Myocyte (in vitro differentiated cells): ENCODE measurements around the gene ZMYM2. TPM values are rescaled to one million over a fixed set of nuclear protein-coding genes. Genes with fewer than 3 reads are reported as not detected.
A peak's percentile ranks its signal among the peaks of the same experiment; 100 is the strongest.
"Not testable (repeated sequence)": the region's sequence is repeated elsewhere in the genome, so short reads cannot be mapped to it uniquely, and the experiment has no call there.

Source experiments
- DNase-seq: peaks from one replicate; pipeline ENCODE4 v3.0.0-alpha.2; 2012; ENCODE audit warnings: low read depth
- polyA plus RNA-seq: library from polyadenylated mRNA; unstranded; fragments of >200 nt; gene quantifications from one replicate; pipeline ENCODE4 v1.2.1, GENCODE V29; 2012; ENCODE audit warnings: missing spikeins
- total RNA-seq: library from RNA; depleted of rRNA; stranded (reverse); fragments of >200 nt; gene quantifications from 2 replicates; pipeline ENCODE4 v1.2.3, GENCODE V29; 2014

The ZMYM2 gene
- 97.3 and 98.3 TPM in 2 replicates for total RNA-seq
- 30.5 TPM for polyA plus RNA-seq

DNA sequence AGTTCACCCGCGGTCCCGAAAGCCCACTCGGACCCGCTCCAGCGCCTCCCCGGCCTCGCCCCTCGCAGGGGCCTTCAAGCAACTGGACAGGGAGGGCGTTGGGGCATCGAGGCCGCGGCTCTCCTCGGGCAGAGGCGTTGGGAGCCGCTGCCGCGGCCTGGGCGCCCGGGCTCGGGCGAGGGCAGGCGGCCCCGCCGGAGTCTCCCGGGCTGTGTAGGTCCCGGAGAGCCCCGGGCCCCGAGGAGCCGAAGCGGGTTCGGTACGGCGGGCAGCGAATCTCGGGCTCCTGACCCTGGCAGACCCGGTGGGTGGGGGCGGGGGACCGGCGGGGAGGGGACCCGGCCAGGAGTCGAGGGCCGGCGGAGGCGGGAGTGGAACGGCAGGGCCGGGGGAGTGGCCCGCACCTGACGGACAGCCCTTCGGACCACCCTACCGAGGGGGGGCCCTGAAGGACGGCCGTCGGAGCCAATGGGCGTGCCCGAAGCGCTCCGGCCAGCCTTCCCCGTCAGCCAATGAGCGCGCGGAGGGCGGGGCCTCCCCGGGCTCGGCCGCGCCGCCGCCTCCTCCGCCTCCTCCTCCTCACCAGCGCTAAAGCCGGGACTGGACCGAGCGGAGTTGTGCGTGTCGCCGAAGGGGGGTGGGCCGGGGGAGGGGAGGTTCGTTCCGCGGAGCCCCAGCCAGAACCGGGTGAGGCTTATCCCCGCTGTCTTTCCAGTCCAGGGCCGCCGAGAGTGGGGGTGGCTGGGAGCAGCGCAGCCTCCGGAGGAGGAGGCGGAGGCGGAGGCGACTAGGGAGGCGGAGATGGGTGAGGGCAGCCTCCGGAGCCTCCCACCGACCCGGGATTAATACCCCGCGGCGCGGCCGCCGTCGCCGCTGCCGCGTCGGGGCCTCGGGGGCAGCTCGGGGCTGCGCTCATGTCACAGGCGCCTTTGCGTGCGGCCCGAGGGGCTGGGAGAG, at the start of gene ZMYM2:
Gene ZMYM2, plus strand, starts transcription at position 573 of the 957 bp plus-strand sequence. CDS start 34,346 bp downstream, outside the sequence.
- DNase-seq = peak; percentile 97

GRCh38 chr13:19910336-19911072, 48.0 kb upstream of the ZMYM2 start:
- peak; percentile 59 for DNase-seq

DNA sequence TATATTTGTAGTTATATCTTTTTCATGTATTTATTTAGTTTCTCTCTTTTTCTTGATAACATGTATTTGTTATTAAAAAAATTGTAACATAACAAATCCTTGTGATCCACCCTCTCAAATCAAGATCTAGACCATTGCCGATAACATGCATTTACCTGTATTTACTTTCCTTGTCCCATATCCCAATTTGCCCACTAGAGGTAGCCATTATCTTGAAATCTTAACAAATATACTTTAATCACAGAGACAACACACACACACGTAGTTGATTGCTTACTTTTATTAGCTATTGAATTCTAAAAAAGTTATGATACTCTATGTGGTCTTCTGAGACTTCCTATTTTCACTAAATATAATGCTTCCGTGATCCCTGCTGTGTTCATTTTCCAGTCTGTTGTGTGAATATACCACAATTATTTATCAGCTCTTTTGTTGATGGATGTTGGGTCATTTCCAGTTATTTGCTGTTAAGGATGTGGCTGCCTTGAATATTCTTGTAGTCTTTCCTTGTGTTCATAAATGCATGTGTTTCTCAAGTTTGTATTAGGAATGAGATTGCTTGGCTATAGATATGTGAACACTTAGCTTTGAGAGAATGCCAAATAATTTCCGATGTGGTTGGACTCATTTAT, 31.3 kb upstream of the ZMYM2 start:
- peak; percentile 50 for DNase-seq

- no peak for DNase-seq
These were observed 18.4 kb upstream of the ZMYM2 start for GRCh38 chr13:19940106-19940505.

DNA sequence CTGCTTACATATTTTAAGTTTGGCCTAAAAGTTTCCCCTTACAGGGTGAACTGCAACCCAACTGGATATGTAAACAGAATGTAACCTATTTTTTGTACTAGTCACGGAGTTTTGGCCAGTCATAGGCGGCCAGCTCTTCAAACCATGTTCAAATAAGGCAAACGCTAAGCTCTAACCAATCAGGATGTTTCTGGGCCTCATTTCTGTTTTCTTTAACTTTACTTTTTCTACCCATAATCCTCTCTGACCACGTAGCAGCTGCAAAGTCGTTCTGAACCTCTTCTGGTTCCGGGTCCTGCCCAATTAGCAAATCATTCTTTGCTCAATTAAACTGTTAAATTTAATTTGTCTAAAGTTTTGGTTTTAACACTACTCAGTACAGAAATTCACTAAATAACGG, 8.2 kb upstream of the ZMYM2 start:
- no peak for DNase-seq

- no peak for DNase-seq
These were observed 5.7 kb upstream of the ZMYM2 start for GRCh38 chr13:19952850-19953249.

GRCh38 chr13:19955873-19956559, 2.5 kb upstream of the ZMYM2 start:
- no peak for DNase-seq

- DNase-seq = peak; percentile 70
These were observed 990 bp upstream of the ZMYM2 start for GRCh38 chr13:19957320-19958154.

- peak; percentile 61 for DNase-seq
These were observed 759 bp downstream of the ZMYM2 start for GRCh38 chr13:19959141-19959830.

DNA sequence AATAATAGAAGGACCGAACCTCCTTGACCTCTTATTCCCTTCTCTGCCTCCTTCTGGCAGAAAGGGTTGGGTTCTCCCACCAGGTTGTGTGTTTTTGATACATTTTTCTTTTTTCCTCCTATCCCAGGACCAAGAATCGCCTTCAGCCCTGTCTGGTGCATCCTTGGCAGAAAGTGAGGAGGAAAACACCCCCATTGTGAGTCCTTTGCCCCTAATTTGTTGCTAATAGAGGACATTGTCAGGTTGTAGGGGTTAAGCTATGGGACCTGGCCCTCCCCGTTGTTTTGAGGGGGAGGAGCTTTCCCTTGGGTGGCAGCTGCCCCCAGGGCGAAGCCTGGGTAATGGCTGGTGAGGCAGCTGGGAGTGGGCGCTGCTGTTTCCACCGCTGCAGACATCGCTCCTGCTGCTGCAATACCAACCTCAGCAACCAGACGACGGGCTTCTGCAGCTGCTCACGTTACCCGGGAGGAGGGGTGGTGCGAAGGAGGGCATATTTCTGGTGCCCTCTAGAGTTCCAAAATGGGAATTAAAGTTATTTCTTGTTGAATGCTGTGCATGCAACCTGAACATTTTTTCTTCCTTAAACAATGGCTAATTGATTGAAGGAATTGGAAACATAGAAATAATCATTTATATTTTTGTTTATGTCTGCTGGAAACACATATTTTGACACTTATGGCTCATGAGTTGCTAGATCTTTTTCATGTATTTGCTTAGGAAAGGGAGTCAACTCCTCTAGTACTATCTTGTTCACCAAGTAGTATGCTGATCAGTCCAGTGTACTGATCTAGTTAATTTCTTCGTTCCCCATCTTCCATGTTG, 1.5 kb downstream of the ZMYM2 start:
- peak; percentile 97 for DNase-seq

- DNase-seq = no peak
These were observed 2.1 kb downstream of the ZMYM2 start for GRCh38 chr13:19960653-19960976.

DNA sequence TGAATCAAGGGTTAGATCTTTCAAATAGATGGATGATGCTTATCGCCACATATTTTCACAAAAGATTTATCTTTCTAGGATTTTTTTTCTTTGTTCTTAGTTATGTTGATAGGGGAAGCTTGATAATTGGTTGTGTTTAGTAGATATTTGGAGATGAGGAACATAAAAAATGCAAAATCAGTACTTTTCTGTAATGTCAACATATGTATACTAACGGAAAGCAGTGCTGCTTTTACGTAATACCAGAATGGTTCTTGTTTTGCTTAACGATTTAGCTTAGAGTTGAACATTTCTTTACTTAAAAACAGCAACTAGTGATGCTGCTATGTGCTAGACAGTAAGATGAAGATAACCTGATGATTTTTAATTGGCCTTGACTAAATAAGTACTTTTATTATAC, 3.0 kb downstream of the ZMYM2 start:
- no peak for DNase-seq

- DNase-seq = no peak
These were observed 3.4 kb downstream of the ZMYM2 start for GRCh38 chr13:19961924-19962323.

GRCh38 chr13:19962894-19963293, 4.4 kb downstream of the ZMYM2 start:
- DNase-seq = no peak

DNA sequence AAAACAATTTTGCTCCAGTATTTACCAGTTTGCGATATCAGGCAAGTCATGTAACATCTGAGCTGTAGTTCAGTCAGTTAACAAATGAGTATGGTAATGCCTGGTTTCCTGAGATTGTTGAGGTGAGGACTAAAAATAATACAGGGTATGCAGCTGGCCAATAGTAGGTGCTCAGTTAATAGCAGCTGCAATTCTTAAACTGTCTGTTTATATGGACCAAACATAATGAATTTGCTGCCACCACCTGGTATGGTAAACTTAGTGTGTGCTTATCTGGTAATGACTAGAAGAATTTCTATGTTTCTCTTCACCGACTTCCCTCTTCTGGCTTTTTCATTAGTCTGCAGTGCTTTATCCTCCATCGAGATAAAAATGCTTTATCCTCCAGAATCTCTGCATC, 9.1 kb downstream of the ZMYM2 start:
- DNase-seq = peak; percentile 25

- DNase-seq = not testable (repeated sequence)
These were observed 16.0 kb downstream of the ZMYM2 start for GRCh38 chr13:19974498-19975009.

- no peak for DNase-seq
These were observed 20.4 kb downstream of the ZMYM2 start for GRCh38 chr13:19978831-19979437.

GRCh38 chr13:19981685-19982238, 23.2 kb downstream of the ZMYM2 start:
- peak; percentile 17 for DNase-seq
